Measurements from ENCODE around the gene SPACA6. TPM values are rescaled to one million over a fixed set of nuclear protein-coding genes. Genes with fewer than 3 reads are reported as not detected.

Gene SPACA6
- total RNA-seq, 5 donors from 2014 or later (not counting 1 experiment from before 2014, with no cell fraction given), result 5.5 to 9.9 (median 6.9) TPM

- DNase-seq (no peak), ATAC-seq (replicated peaks in 1 of 4) (no peak)
- H3K4me1 Mint-ChIP-seq, result peaks cover 5 to 8% (median 5%) of the 10 kb centered on the region in 3 donors
- Histone ChIP-seq H3K27me3 (replicated peaks in 1 of 2; ENCODE audit: control insufficient read depth in 2 of 2, extremely low read depth in 1 of 2, insufficient read depth in 2 of 2, low read length in 1 of 2) (peaks cover 0 to 6% of the 10 kb centered on the region in 2 experiments), H3K9me3 (no peaks in the 10 kb centered on the region), H3K4me3 (ENCODE audit: control insufficient read depth in 1 of 2, extremely low read depth in 1 of 2, low read length in 1 of 2) (no peak overlapping the region), H3K36me3 (ENCODE audit: control insufficient read depth in 2 of 2, extremely low read depth in 1 of 2, insufficient read depth in 1 of 2, low read length in 1 of 2) (no peaks in the 10 kb centered on the region), H3K27ac (ENCODE audit: low read length) (no peak overlapping the region), H3K4me1 (ENCODE audit: control insufficient read depth in 1 of 2, extremely low read depth in 1 of 2, insufficient read depth in 2 of 2, low read length in 2 of 2) (no peaks in the 10 kb centered on the region)
- CTCF ChIA-PET, result no interaction called here
- POLR2A ChIA-PET, result no interaction called here
- H3K36me3 Mint-ChIP-seq, result no peaks in the 10 kb centered on the region
- peaks cover 37 to 41% of the 10 kb centered on the region in 2 donors for H3K27me3 Mint-ChIP-seq
- 60% methylated on average over 1 of the region's 2 CpGs for WGBS (ENCODE audit: insufficient coverage)
- H3K27ac Mint-ChIP-seq, result no peak overlapping the region
- no peak overlapping the region for H3K4me3 Mint-ChIP-seq
- H3K9me3 Mint-ChIP-seq, result peaks cover 0 to 6% (median 6%) of the 10 kb centered on the region in 3 donors
Observed at GRCh38 chr19:51653162-51653561, 40.0 kb upstream of the SPACA6 start.

DNA sequence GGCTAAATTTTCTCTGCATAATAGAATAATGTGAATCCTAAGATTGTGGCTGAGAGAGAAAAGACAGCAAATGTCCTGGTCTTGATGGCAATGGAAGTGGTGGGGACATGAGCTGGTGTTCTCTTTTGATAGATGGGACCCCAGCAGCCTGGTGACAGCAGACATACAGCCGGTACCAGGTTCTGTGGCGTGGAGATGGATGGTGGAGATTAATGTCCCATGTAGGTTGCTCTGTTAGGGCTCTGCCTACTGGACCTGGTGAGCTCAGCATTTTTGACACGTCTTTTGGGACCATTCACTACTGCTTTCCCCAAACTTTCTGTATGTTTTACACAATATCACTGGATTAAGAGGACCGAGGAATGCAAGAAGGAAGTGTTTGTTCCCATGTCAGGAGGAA lies 38.3 kb upstream of the SPACA6 start:
- H3K4me3 ChIP-seq (ENCODE audit: control insufficient read depth in 1 of 2, extremely low read depth in 1 of 2, low read length in 1 of 2), result no peak overlapping the region
- no peaks in the 10 kb centered on the region for H3K4me1 ChIP-seq (ENCODE audit: control insufficient read depth in 1 of 2, extremely low read depth in 1 of 2, insufficient read depth in 2 of 2, low read length in 2 of 2)
- H3K4me1 Mint-ChIP-seq, result peaks cover 5 to 8% (median 5%) of the 10 kb centered on the region in 3 donors
- no peak overlapping the region for H3K4me3 Mint-ChIP-seq
- ChIA-PET POLR2A (interaction anchor here in 1 of 2 donors (0.6 kb wide), 1 partner anchor 1492 kb away, joined by 3 read pairs; no protein-coding TSS in a partner anchor), CTCF (interaction anchor here (0.5 kb wide), 2 partner anchors 232 to 1340 kb away, joined by 5 read pairs; no protein-coding TSS in a partner anchor)
- no peaks in the 10 kb centered on the region for H3K9me3 ChIP-seq
- DNase-seq (no peak), ATAC-seq (replicated peaks in 1 of 4) (no peak)
- 88% methylated on average over 2 of the region's 4 CpGs for WGBS (ENCODE audit: insufficient coverage)
- H3K27me3 ChIP-seq (replicated peaks in 1 of 2; ENCODE audit: control insufficient read depth in 2 of 2, extremely low read depth in 1 of 2, insufficient read depth in 2 of 2, low read length in 1 of 2), result peaks cover 0 to 4% of the 10 kb centered on the region in 2 experiments
- H3K36me3 Mint-ChIP-seq, result no peaks in the 10 kb centered on the region
- peaks cover 28 to 35% of the 10 kb centered on the region in 2 donors for H3K27me3 Mint-ChIP-seq
- H3K27ac ChIP-seq (ENCODE audit: low read length), result no peak overlapping the region
- H3K27ac Mint-ChIP-seq, result no peak overlapping the region
- H3K9me3 Mint-ChIP-seq, result peaks cover 0 to 6% (median 6%) of the 10 kb centered on the region in 3 donors
- H3K36me3 ChIP-seq (ENCODE audit: control insufficient read depth in 2 of 2, extremely low read depth in 1 of 2, insufficient read depth in 1 of 2, low read length in 1 of 2), result no peaks in the 10 kb centered on the region

GRCh38 chr19:51660975-51661600 lies 32.0 kb upstream of the SPACA6 start:
- H3K27ac Mint-ChIP-seq, result no peak overlapping the region
- CTCF ChIA-PET, result interaction anchor here in 1 of 2 donors (0.6 kb wide), 2 partner anchors 901 to 1135 kb away, joined by 3 to 10 read pairs; no protein-coding TSS in a partner anchor
- ATAC-seq (replicated peaks in 1 of 4) (no peak), DNase-seq (peak in 24 of 35 experiments; percentile 6 to 59 (median 30))
- H3K36me3 Mint-ChIP-seq, result no peaks in the 10 kb centered on the region
- peaks cover 27 to 34% of the 10 kb centered on the region in 2 donors for H3K27me3 Mint-ChIP-seq
- H3K27me3 ChIP-seq (replicated peaks in 1 of 2; ENCODE audit: control insufficient read depth in 2 of 2, extremely low read depth in 1 of 2, insufficient read depth in 2 of 2, low read length in 1 of 2), result peaks cover 0 to 21% of the 10 kb centered on the region in 2 experiments
- H3K9me3 ChIP-seq, result no peaks in the 10 kb centered on the region
- POLR2A ChIA-PET, result no interaction called here
- peaks cover 5 to 8% (median 5%) of the 10 kb centered on the region in 3 donors for H3K4me1 Mint-ChIP-seq
- WGBS (ENCODE audit: insufficient coverage), result no CpG with 5 or more reads among the region's 10 CpGs
- no peaks in the 10 kb centered on the region for H3K36me3 ChIP-seq (ENCODE audit: control insufficient read depth in 2 of 2, extremely low read depth in 1 of 2, insufficient read depth in 1 of 2, low read length in 1 of 2)
- H3K27ac ChIP-seq (ENCODE audit: low read length), result no peak overlapping the region
- no peaks in the 10 kb centered on the region for H3K9me3 Mint-ChIP-seq
- peaks cover 0 to 2% of the 10 kb centered on the region in 2 experiments for H3K4me1 ChIP-seq (ENCODE audit: control insufficient read depth in 1 of 2, extremely low read depth in 1 of 2, insufficient read depth in 2 of 2, low read length in 2 of 2)
- no peak overlapping the region for H3K4me3 Mint-ChIP-seq
- no peak overlapping the region for H3K4me3 ChIP-seq (ENCODE audit: control insufficient read depth in 1 of 2, extremely low read depth in 1 of 2, low read length in 1 of 2)

DNA sequence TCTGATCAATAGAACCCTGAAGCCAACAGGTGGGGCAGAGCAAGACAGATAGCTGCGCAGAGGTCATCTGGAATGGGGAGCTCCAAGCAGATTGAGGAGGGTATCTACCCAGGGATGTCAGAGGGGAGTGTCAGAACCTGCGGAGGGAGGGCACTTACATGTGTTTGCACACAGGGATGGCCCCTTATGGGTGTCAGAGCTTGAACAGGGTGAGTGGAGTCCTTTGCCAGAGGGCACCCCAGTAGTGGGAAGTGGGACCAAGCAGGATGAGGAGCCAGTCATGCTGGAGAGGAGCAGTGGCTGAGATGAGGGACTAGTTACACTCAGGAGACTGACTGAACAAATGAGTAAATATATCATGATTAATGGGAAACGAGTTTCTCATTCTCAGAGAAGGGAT lies 29.5 kb upstream of the SPACA6 start:
- Mint-ChIP-seq H3K9me3 (no peaks in the 10 kb centered on the region), H3K36me3 (no peaks in the 10 kb centered on the region), H3K4me1 (no peaks in the 10 kb centered on the region), H3K27me3 (peaks cover 25 to 42% of the 10 kb centered on the region in 2 donors), H3K4me3 (no peak overlapping the region), H3K27ac (no peak overlapping the region)
- Histone ChIP-seq H3K4me3 (ENCODE audit: control insufficient read depth in 1 of 2, extremely low read depth in 1 of 2, low read length in 1 of 2) (no peak overlapping the region), H3K36me3 (ENCODE audit: control insufficient read depth in 2 of 2, extremely low read depth in 1 of 2, insufficient read depth in 1 of 2, low read length in 1 of 2) (no peaks in the 10 kb centered on the region), H3K9me3 (no peaks in the 10 kb centered on the region), H3K27me3 (replicated peaks in 1 of 2; ENCODE audit: control insufficient read depth in 2 of 2, extremely low read depth in 1 of 2, insufficient read depth in 2 of 2, low read length in 1 of 2) (peaks cover 0 to 22% of the 10 kb centered on the region in 2 experiments), H3K4me1 (ENCODE audit: control insufficient read depth in 1 of 2, extremely low read depth in 1 of 2, insufficient read depth in 2 of 2, low read length in 2 of 2) (peaks cover 0 to 2% of the 10 kb centered on the region in 2 experiments), H3K27ac (ENCODE audit: low read length) (no peak overlapping the region)
- ATAC-seq (replicated peaks in 1 of 4) (no peak), DNase-seq (no peak)
- CTCF ChIA-PET, result no interaction called here
- WGBS (ENCODE audit: insufficient coverage), result 44% methylated on average over 3 of the region's 3 CpGs
- POLR2A ChIA-PET, result no interaction called here

GRCh38 chr19:51664131-51664530 lies 29.0 kb upstream of the SPACA6 start:
- POLR2A ChIA-PET, result no interaction called here

DNA sequence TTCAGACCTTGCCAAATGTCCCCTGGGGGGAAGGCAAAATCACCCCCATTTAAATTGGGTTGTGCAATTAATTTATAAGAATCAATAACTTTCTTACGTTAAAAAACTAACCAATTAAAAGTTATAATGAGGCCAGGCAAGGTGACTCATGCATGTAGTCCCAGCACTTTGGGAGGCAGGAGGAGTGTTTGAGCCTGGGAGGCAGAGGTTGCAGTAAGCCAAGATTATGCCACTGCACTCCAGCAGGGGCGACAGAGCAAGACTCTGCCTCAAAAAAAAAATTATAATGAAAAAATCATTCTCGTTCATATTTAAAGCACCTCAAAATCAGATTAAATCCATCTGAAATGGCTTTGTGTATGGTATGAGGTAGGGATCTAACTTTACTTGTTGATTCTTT lies 28.1 kb upstream of the SPACA6 start:
- ChIA-PET CTCF (no interaction called here), POLR2A (no interaction called here)
- Mint-ChIP-seq H3K27me3 (peaks cover 25 to 42% of the 10 kb centered on the region in 2 donors), H3K9me3 (no peaks in the 10 kb centered on the region), H3K27ac (no peak overlapping the region), H3K4me1 (no peaks in the 10 kb centered on the region), H3K4me3 (no peak overlapping the region), H3K36me3 (no peaks in the 10 kb centered on the region)
- Histone ChIP-seq H3K4me3 (ENCODE audit: control insufficient read depth in 1 of 2, extremely low read depth in 1 of 2, low read length in 1 of 2) (no peak overlapping the region), H3K4me1 (ENCODE audit: control insufficient read depth in 1 of 2, extremely low read depth in 1 of 2, insufficient read depth in 2 of 2, low read length in 2 of 2) (peaks cover 0 to 2% of the 10 kb centered on the region in 2 experiments), H3K27ac (ENCODE audit: low read length) (no peak overlapping the region), H3K36me3 (ENCODE audit: control insufficient read depth in 2 of 2, extremely low read depth in 1 of 2, insufficient read depth in 1 of 2, low read length in 1 of 2) (no peaks in the 10 kb centered on the region), H3K27me3 (replicated peaks in 1 of 2; ENCODE audit: control insufficient read depth in 2 of 2, extremely low read depth in 1 of 2, insufficient read depth in 2 of 2, low read length in 1 of 2) (peaks cover 0 to 26% of the 10 kb centered on the region in 2 experiments), H3K9me3 (no peaks in the 10 kb centered on the region)
- DNase-seq (no peak), ATAC-seq (replicated peaks in 1 of 4) (no peak)
- no CpG with 5 or more reads among the region's 3 CpGs for WGBS (ENCODE audit: insufficient coverage)

More at GRCh38 chr19:51664131-51664530, 29.0 kb upstream of the SPACA6 start:
- no peaks in the 10 kb centered on the region for H3K9me3 Mint-ChIP-seq
- CTCF ChIA-PET, result no interaction called here
- Histone ChIP-seq H3K4me3 (ENCODE audit: control insufficient read depth in 1 of 2, extremely low read depth in 1 of 2, low read length in 1 of 2) (no peak overlapping the region), H3K4me1 (ENCODE audit: control insufficient read depth in 1 of 2, extremely low read depth in 1 of 2, insufficient read depth in 2 of 2, low read length in 2 of 2) (peaks cover 0 to 2% of the 10 kb centered on the region in 2 experiments), H3K27ac (ENCODE audit: low read length) (no peak overlapping the region), H3K27me3 (replicated peaks in 1 of 2; ENCODE audit: control insufficient read depth in 2 of 2, extremely low read depth in 1 of 2, insufficient read depth in 2 of 2, low read length in 1 of 2) (peaks cover 0 to 22% of the 10 kb centered on the region in 2 experiments), H3K36me3 (ENCODE audit: control insufficient read depth in 2 of 2, extremely low read depth in 1 of 2, insufficient read depth in 1 of 2, low read length in 1 of 2) (no peaks in the 10 kb centered on the region), H3K9me3 (no peaks in the 10 kb centered on the region)
- H3K4me1 Mint-ChIP-seq, result no peaks in the 10 kb centered on the region
- no peaks in the 10 kb centered on the region for H3K36me3 Mint-ChIP-seq
- no peak overlapping the region for H3K27ac Mint-ChIP-seq
- H3K27me3 Mint-ChIP-seq, result peaks cover 25 to 42% of the 10 kb centered on the region in 2 donors
- ATAC-seq (replicated peaks in 1 of 4) (no peak), DNase-seq (no peak)
- no peak overlapping the region for H3K4me3 Mint-ChIP-seq
- no CpG with 5 or more reads among the region's 1 CpG for WGBS (ENCODE audit: insufficient coverage)

Data from T-cell (primary cell).